ENCODE data around the gene SIGLEC5.

- TF ChIP-seq, protein P1, sequence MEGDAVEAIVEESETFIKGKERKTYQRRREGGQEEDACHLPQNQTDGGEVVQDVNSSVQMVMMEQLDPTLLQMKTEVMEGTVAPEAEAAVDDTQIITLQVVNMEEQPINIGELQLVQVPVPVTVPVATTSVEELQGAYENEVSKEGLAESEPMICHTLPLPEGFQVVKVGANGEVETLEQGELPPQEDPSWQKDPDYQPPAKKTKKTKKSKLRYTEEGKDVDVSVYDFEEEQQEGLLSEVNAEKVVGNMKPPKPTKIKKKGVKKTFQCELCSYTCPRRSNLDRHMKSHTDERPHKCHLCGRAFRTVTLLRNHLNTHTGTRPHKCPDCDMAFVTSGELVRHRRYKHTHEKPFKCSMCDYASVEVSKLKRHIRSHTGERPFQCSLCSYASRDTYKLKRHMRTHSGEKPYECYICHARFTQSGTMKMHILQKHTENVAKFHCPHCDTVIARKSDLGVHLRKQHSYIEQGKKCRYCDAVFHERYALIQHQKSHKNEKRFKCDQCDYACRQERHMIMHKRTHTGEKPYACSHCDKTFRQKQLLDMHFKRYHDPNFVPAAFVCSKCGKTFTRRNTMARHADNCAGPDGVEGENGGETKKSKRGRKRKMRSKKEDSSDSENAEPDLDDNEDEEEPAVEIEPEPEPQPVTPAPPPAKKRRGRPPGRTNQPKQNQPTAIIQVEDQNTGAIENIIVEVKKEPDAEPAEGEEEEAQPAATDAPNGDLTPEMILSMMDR (conservative IDR thresholded peaks at IDR 0.05; ENCODE audit: low read depth, low read length), result peak; percentile 69
- TF ChIP-seq EZH2phosphoT487 (IDR thresholded peaks at IDR 0.05; ENCODE audit: borderline replicate concordance, low read length), result no peak
Observed at GRCh38 chr19:51660975-51661600, 30.9 kb upstream of the SIGLEC5 start.

Data from PC-3 (cell line).